GM19324 (cell line): ENCODE data around the gene PEX6.
"Not testable (repeated sequence)": the region's sequence is repeated elsewhere in the genome, so short reads cannot be mapped to it uniquely, and the experiment has no call there.

Source experiments
- ATAC-seq: cut with Tn5 transposase; IDR thresholded peaks from one replicate; pipeline ENCODE4 v1.9.1; 2021; ENCODE audit warnings: mild to moderate bottlenecking, moderate library complexity; ENCODE audit not compliant: unreplicated experiment, low FRiP score

PEX6 gene

GRCh38 chr6:42968783-42969182 is 10.2 kb downstream of the PEX6 start:
- no peak for ATAC-seq

DNA sequence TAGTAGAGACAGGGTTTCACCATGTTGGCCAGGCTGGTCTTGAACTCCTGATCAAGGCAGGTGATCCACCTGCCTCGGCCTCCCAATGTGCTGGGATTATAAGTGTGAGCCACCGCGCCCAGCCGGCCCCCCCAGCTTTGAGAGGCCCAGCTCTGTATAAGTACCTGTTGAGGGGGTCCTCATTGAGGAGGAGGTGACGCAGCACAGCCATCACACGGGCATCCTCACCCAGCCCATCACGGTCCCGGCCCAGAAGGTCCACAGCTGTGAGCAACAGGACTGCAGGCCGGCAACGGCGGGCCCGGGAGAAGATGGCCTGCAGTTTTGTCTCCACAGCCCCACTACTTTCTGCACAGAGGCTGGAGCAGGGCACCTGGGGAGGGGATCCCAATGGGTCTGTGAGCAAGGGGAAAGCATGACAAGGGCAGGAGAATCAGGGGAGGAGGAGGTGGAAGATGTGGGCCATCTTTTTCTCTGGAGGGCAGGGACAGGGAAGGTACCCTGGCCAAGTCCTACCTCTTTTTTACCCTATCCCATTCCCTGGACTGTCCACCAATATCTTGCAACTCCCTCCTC is 10.8 kb downstream of the PEX6 start:
- no peak for ATAC-seq

DNA sequence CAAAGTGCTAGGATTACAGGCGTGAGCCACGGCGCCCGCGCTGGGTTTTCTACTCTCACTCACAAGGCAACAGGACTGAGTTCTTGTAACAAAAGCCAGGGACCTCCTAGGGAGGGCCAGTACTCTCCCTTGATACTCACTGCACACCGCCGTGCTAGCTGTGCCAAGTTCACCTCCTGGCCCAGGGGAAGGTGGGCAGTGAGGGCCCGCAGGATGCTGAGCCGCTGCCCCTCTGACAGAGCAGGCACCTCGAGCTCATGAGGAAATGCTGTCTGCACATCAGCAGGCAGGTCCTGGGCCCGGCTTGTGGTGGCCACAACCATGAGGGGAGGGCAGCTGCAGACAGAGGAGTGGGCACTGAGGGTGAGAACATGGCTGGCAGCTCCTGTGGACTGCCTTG is 11.8 kb downstream of the PEX6 start:
- no peak for ATAC-seq

- no peak for ATAC-seq
Observed at GRCh38 chr6:42966571-42966970, 12.4 kb downstream of the PEX6 start.

DNA sequence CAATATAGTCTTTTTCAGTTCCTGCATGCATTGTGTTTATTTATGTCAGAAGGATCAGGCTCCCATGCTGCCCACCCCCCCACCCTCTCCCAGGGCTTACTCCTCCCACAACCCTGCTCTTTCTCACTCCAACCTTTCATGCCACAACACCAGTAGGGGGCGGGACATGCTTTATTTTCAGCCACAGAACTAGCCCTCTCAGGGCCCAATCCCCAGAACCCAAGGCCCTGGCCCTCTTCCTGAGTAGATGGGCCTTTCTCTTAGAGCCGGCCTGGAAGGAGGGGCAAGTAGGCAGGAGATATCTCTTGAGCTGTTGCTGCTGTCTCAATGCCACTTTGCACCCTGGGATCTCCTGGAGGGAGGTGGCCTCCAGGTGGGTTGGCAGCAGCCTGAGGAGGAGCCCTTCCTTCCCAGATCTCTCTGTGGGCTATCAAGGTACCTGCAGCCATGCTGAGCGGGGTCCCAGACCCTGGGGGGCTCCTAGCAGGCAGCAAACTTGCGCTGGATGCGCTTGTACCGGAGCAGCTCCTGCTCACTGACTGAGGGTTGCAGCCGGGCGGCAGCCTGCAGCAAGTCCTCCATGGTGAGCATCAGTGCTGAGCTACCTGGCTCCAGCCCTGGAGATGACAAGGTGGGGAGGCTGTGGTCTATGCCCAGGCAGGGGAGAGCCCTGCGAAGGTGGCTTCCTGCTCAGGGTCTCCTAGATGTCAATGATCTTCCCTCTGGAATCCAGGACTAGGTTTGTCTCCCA is 15.0 kb downstream of the PEX6 start:
- ATAC-seq: no peak

DNA sequence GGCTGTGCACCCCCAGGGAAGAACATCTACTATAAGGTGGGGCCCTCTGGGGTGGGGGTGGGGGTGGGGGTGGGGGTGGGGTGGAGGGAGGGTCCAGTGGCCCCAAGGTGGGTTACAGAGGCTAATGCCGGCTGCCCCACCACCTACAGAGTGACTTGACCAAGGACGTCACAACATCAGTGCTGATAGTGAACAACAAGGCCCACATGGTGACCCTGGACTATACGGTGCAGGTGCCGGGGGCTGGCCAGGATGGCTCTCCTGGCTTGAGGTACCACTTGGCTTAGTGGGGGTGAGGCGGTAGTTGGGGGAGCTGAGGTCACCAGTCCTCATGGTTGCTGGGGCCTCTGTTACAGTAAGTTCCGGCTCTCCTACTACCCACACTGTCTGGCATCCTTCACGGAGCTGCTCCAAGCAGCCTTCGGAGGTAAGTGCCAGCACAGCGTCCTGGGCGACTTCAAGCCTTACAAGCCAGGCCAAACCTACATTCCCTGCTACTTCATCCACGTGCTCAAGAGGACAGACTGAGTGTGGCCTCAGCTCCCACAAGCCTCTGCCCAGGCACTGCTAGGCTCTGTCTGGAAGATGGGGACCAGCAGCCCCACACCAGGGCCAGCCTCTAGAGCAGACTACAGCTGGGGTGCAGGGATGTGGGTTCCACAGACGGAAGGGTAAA is 15.7 kb downstream of the PEX6 start:
- ATAC-seq: no peak

DNA sequence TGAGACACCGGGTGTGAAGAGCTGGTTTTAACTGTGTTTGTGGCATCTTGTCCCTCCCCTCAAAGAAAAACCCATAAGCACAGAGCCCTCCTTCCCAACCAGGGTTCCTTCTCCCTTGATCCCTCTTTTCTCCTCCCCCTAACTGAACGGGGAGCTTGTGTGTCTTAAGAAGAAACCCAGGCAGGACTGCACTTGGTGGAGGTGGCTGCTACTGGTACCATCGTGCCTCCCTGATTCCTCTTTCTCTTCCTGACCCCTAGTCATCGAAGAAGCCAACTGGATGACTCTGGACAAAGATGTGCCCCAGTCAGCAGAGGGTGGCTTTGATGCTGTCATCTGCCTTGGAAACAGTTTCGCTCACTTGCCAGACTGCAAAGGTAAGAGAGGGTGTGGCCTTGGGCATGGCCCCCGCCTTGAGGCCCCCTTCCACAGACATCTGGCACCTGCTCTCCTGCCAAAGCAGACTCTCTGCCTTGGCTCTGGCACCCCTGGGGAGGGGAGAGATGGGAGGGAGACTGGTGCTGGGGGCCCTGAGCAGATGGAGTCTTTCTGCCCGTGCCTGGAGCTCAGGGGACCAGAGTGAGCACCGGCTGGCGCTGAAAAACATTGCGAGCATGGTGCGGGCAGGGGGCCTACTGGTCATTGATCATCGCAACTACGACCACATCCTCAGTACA is 16.3 kb downstream of the PEX6 start:
- no peak for ATAC-seq

GRCh38 chr6:42962096-42962495 is 16.9 kb downstream of the PEX6 start:
- no peak for ATAC-seq

- ATAC-seq: no peak
Observed at GRCh38 chr6:42961020-42961470, 17.9 kb downstream of the PEX6 start.

DNA sequence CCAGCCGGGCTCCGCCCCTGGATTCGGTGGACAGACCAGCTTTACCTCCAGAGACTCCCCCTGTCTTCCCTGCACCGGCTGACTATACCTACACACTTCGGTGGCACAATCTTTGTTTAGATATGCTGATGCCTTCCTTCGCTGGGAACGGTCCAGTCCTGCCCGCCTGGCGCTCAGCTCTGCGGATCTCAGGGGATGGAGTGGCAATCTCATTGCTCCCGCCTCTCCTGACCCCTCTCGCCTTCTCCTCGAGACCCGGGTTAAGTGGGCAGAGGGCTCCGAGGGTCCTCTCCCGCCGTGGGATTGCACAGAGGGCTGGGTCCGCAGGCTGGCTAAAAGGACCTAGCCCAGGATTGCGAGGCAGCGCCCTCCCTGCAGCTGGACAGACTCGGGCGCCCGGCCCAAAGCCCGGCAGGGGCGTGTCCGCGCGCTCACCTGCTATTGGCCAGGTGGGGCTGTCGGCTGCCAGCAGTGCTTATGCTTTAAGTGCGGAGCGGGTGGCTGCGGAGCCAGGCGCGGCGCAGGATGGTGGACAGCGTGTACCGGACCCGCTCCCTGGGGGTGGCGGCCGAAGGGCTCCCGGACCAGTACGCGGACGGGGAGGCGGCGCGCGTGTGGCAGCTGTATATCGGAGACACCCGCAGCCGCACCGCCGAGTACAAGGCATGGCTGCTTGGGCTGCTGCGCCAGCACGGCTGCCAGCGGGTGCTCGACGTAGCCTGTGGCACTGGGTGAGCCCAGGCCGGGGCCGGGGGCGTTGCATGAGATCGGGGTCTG is 18.6 kb downstream of the PEX6 start, which contains the start of gene GNMT:
TSS of gene GNMT (plus strand) at position 512 of the 777 bp plus-strand sequence. CDS start at position 526, 14 bp downstream.
- no peak for ATAC-seq

GRCh38 chr6:42959917-42960242 is 19.1 kb downstream of the PEX6 start:
- ATAC-seq: no peak

GRCh38 chr6:42958125-42958524 is 20.9 kb downstream of the PEX6 start:
- no peak for ATAC-seq

DNA sequence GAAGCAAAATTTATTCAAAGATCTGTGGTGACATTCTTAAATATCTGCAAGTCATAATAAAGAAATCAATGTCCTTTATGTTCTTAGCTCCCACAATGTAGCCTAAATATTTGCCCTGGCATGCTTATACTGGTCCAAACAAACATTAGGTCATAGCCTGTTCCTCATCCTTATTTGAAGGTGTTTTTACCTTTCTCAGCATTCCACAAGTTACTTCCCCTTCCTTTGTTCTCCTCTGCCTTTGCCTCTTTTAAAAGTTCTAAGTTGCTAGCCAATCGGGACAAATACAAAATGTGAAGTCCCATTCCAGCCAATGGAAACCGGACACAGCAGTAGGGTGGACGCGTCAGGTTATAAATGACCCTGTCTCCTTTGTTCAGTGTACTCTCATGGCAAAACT is 24.6 kb downstream of the PEX6 start:
- not testable (repeated sequence) for ATAC-seq

GRCh38 chr6:42952389-42952788 is 26.6 kb downstream of the PEX6 start:
- no peak for ATAC-seq

- ATAC-seq: no peak
Observed at GRCh38 chr6:42947950-42948349, 31.0 kb downstream of the PEX6 start.

- no peak for ATAC-seq
Observed at GRCh38 chr6:42942444-42942843, 36.5 kb downstream of the PEX6 start.

DNA sequence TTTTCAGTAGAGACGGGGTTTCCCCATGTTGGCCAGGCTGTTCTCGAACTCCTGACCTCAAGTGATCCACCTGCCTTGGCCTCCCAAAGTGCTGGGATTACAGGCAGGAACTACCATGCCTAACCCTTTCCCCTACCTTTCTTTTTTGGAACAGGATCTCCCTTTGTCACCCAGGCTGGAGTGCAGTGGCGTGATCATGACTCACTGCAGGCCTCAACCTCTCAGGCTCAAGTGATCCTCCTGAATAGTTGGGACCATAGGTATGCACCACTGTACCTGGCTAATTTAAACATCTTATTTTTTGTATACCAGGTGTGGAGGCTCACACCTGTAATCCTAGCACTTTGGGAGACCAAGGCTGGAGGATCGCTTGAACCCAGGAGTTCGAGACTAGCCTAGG is 37.6 kb downstream of the PEX6 start:
- not testable (repeated sequence) for ATAC-seq

- ATAC-seq: no peak
Observed at GRCh38 chr6:42940493-42941045, 38.4 kb downstream of the PEX6 start.

DNA sequence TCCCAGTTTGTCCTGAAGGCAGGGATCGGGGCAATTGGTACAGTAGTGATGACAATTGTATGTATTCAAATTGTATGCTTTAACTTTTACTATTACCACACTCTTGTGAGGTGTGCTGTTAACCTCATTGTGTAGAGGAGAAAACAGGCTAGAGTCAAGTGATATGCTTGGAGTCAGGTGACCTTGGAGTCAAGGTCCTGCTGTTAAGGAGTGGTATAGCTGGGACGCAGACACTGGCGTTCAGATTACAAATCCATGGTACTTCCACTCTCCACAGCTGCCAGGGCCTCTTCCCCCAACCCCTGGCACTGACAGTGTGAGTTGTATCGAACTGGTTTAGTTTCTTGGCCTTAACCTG is 39.2 kb downstream of the PEX6 start:
- ATAC-seq: no peak
